HG03196 (cell line): ENCODE data around the gene HTR3A.
"Not testable (repeated sequence)": the region's sequence is repeated elsewhere in the genome, so short reads cannot be mapped to it uniquely, and the experiment has no call there.

ENCODE experiments used
- ATAC-seq: cut with Tn5 transposase; IDR thresholded peaks from one replicate; pipeline ENCODE4 v1.9.1; 2021; ENCODE audit not compliant: unreplicated experiment

HTR3A gene

GRCh38 chr11:113974741-113975470 lies at the start of gene HTR3A:
TSS of gene HTR3A (plus strand) at chr11:113975108. CDS start at chr11:113975326, 218 bp downstream.
- no peak for ATAC-seq

- no peak for ATAC-seq
Measured at GRCh38 chr11:113926273-113927197, 48.4 kb upstream of the HTR3A start.

- no peak for ATAC-seq
Measured at GRCh38 chr11:113928311-113928710, 46.6 kb upstream of the HTR3A start.

GRCh38 chr11:113932788-113933187 lies 42.1 kb upstream of the HTR3A start:
- ATAC-seq, result no peak

GRCh38 chr11:113934193-113934592 lies 40.7 kb upstream of the HTR3A start:
- not testable (repeated sequence) for ATAC-seq

- ATAC-seq, result no peak
Measured at GRCh38 chr11:113934761-113935160, 40.1 kb upstream of the HTR3A start.

GRCh38 chr11:113935858-113936257 lies 39.0 kb upstream of the HTR3A start:
- ATAC-seq, result no peak

- ATAC-seq, result no peak
Measured at GRCh38 chr11:113937918-113938317, 37.0 kb upstream of the HTR3A start.

GRCh38 chr11:113942256-113942655 lies 32.7 kb upstream of the HTR3A start:
- ATAC-seq, result no peak

- ATAC-seq, result not testable (repeated sequence)
Measured at GRCh38 chr11:113946162-113946561, 28.7 kb upstream of the HTR3A start.

GRCh38 chr11:113947994-113948393 lies 26.9 kb upstream of the HTR3A start:
- no peak for ATAC-seq

GRCh38 chr11:113949891-113950290 lies 25.0 kb upstream of the HTR3A start:
- no peak for ATAC-seq

GRCh38 chr11:113951537-113951936 lies 23.4 kb upstream of the HTR3A start:
- no peak for ATAC-seq

GRCh38 chr11:113952070-113952469 lies 22.8 kb upstream of the HTR3A start:
- ATAC-seq, result no peak

GRCh38 chr11:113952588-113952987 lies 22.3 kb upstream of the HTR3A start:
- ATAC-seq, result no peak

GRCh38 chr11:113954235-113954634 lies 20.7 kb upstream of the HTR3A start:
- no peak for ATAC-seq

GRCh38 chr11:113956986-113957385 lies 17.9 kb upstream of the HTR3A start:
- no peak for ATAC-seq

- no peak for ATAC-seq
Measured at GRCh38 chr11:113960702-113961330, 14.1 kb upstream of the HTR3A start.

GRCh38 chr11:113967361-113967760 lies 7.5 kb upstream of the HTR3A start:
- no peak for ATAC-seq

GRCh38 chr11:113971506-113972195 lies 3.3 kb upstream of the HTR3A start:
- ATAC-seq, result no peak

- no peak for ATAC-seq
Measured at GRCh38 chr11:113977071-113977490, 2.2 kb downstream of the HTR3A start.
